ENCODE measurements around the gene PLAAT3.
"Not testable (repeated sequence)": the region's sequence is repeated elsewhere in the genome, so short reads cannot be mapped to it uniquely, and the experiment has no call there.

The PLAAT3 gene

DNA sequence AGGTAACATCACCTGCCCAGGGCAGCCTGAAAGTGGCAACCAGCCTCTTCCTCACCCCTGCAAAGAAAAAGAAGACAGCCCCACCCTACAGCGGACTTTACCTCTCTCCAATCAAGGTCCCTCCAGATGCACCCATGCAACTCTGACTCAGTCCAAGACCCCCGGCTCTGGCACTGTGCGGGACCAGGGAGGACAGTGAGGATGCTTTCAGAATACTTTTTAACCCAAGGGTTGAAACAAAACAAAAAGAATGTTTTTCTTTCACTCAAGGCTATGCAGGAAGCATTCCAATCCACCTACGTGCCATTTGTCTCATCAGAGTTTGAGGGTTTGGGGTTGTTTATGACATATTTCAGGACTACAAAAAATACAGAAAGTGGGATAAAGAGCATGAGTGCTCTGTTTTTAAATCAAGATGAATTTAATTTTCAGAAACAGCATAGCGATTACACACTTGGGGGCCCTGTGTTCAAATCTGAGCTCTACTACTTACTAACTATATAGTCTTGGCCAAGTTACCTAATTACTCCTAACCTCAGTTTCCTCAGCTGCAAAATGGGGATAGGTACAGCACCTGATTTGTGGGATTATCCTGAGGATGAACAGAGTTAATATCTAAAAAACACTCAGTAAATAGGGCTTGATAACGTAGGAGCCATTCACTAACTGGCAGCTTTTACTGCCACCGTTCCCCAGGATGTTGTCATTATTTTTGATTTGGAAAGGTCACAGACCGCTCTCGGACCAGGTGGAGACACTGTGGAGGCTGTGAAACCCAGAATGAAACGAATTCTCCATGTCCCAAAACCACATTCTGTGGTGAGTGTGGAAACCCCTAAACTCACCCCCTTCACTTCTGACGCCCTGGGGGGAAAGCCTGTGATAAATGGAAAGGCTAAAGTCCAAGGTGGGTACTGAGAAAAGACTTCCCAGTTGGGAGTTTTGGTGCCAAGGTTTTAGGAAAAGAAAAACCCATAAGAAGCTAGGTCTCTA, 5.6 kb downstream of the PLAAT3 start:
- DNase-seq: no peak

DNA sequence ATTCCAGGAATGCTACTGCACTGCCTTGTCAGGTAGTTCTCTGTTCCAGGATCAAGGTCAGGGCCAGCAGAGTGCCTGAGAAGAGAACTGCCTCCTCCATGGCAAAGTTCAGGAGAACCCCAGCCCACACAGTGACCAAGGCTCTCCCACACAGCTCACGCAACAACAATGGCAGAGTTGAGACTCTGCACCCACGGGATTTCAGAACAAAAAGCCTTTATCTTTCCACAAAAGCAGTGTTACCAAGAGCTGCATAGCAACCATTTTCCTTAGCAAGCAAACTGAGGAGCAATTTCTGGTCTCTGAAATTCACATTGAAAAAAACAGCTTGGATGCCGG, 11.1 kb downstream of the PLAAT3 start:
- no peak for DNase-seq

GRCh38 chr11:63602290-63603179, 11.7 kb downstream of the PLAAT3 start:
- DNase-seq: not testable (repeated sequence)

GRCh38 chr11:63599211-63600122, 14.8 kb downstream of the PLAAT3 start:
- no peak for DNase-seq

DNA sequence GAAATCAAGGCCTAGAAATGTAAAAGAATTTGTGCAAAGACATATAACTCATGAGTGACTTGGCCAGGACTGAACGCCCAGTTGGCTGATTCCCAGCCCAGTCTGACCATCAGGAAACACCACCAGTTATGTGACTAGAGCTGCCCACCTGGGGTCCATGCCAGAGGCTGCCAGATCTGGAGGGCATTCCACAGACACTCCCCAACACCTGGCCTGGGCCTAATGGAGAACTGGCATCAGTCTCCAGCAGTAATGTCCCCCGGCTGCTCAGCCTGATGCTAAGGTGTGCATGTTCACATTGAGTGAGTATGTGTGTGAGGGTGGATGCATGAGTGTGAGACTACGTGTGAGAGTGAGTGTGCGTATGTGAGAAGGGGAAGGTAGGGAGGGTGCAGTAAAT, 15.7 kb downstream of the PLAAT3 start:
- DNase-seq: no peak

GRCh38 chr11:63595296-63595695, 18.9 kb downstream of the PLAAT3 start:
- DNase-seq: no peak

- no peak for DNase-seq
These were observed 21.2 kb downstream of the PLAAT3 start for GRCh38 chr11:63592975-63593395.

DNA sequence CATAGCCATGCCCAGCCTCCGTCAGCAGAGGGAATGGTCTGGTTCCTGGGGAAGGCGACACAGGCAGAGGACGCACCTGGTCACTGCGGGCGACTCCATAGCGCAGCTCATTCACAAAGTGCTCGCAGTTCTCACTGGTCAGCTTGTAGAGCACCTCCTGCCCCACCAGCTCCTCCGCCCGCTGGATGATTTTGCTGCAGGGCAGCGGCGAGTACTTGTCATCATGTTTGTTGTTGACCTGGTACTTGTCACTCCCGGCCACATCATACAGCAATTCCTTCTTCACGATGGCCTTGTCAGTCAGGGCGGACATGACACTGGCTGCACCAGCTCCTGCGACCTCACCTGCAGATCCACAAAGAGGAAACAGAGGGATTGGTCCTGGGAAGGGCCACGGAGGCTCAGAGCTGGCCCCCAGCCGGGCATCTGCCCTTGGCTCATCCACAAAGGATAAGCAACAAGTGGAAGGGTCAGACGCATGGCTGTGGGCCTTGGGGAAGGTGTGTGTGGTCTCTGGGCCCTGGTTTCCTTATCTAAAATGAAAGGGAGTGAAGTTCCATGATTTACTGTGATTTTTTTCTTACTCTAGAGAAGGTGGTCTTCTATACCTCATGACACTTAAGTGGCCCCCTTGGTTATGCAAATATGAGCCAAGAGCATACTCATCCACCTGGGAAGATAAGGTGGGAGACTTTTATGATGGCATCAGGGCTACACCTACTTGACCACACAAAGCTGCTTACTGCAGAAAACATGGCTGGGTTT, 24.0 kb downstream of the PLAAT3 start:
- no peak for DNase-seq

- DNase-seq: no peak
These were observed 25.2 kb downstream of the PLAAT3 start for GRCh38 chr11:63589000-63589399.

- no peak for DNase-seq
These were observed 27.6 kb downstream of the PLAAT3 start for GRCh38 chr11:63586451-63587166.

GRCh38 chr11:63583357-63583677, 30.9 kb downstream of the PLAAT3 start:
- DNase-seq: no peak

DNA sequence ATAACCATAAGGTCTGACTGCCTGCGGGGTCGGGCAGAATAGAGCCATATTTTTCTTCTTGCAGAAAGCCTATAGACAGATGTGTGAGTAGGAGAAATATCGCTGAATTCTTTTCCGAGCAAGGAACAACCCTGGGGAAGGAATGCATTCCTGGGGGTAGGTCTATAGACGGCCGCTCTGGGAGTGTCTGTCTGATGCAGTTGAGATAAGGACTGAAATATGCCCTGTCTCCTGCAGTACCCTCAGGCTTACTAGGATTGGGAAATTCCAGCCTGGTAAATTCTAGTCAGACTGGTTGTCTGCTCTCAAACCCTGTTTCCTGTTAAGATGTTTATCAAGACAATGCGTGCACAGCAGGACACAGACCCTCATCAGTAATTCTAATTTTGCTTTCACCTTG, 33.0 kb downstream of the PLAAT3 start:
- not testable (repeated sequence) for DNase-seq

DNA sequence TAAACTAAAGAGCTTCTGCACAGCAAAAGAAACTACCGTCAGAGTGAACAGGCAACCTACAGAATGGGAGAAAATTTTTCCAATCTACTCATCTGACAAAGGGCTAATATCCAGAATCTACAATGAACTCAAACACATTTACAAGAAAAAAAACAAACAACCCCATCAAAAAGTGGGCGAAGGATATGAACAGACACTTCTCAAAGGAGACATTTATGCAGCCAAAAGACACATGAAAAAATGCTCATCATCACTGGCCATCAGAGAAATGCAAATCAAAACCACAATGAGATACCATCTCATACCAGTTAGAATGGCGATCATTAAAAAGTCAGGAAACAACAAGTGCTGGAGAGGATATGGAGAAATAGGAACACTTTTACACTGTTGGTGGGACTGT, 35.4 kb downstream of the PLAAT3 start:
- DNase-seq: not testable (repeated sequence)

- no peak for DNase-seq
These were observed 39.2 kb downstream of the PLAAT3 start for GRCh38 chr11:63574856-63575602.

DNA sequence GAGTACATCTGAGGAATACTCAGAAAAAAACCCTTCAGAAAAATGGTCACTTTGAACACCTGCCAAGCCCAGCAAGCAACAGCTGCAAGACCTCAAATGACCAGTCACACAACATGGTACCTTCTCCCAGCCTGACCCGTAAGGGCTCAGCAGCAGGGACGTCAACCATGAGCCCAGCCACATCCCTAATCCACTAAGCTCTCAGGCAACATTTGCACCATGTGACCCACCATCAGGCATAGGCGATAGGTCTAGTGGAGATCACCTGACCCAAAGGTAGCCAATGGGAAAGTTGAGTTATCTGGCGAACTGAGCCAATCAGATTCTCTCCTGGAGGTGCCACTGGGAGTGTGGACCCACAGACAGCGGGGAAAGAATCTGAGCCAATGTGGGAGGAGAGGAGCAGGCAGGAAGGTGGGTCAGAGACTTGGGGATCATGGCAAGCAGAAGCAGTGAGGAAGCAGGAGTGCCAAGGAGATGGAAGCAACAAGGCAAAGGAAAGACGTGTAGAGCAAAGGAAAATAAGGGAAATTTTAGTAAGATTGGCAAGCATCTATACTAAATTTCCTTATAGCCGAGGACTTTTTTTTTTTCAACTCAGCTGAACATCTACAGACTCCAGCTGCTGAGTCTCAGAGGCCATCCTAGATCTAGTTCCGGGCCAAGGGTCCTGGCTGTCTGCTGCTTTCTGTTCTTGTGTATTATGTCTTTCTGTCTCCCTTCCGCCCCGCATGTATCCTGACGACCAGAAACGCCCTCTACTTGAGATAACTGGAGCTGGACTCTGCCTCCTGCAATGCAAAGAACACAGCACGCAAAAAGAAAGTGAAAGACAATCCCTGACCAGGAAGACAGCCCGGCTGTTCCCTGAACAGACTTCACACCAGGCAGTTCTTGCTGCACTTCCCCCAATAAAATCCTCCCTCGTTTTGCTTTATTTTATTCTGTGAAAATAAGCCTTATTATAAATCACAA, 40.1 kb downstream of the PLAAT3 start:
- DNase-seq: peak; percentile 5

- no peak for DNase-seq
These were observed 42.1 kb downstream of the PLAAT3 start for GRCh38 chr11:63572026-63572688.

DNA sequence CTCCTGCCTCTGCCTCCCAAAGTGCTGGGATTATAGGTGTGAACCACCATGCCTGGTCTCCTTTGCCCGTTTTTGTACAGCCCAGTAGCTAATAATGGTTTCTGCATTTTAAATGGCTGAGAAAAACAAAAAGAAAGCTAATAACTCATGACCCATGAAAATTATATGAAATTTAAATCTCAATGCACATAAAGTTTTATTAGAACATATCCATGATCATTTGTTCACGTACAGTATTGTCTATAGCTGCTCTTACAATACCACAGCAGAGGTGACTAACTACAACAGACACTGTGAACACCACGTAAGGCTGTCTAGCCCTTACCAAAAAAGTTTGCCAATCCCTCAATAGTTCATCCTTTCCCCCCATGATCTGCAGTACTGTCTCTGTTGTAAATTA, 44.7 kb downstream of the PLAAT3 start:
- DNase-seq: no peak

DNA sequence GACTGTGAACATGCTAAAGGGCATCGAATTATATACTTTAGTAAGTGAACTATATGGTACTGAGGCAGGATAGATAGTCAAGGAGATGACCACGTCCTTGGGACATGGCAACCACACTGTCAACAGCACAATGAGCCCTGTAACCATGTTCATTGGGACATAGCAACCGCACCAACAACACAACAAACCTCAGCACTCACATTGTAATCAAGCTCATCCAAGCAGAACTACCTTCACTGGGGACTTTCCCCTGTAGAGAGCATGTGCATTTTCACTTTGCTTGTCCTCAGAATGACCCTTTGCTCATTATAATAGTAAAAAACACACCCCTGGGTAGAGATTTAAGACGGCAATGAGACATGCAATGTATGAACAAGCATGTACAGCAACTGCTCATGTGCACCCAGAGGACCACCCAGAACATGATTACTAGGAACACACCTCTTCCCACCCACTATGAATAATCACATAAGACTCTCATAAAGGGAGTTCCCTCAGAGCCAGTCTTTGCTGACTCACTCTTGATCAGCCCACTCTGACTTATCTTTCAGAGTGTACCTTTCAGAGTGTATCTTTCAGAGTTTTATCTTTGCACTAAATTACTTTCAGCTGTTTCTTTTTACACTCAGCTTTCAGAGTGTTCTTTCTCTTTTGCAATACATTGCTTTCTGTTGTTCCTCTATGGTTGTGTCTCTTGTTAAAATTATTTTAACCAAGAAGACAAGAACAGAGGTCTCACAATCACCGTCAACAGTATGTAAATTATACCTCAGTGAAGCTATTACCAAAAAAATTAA, 47.0 kb downstream of the PLAAT3 start:
- DNase-seq: peak; percentile 10

All from effector CD8-positive, alpha-beta T cell (primary cell).